Adrenal gland (tissue), 12 donors: ENCODE results near the gene KIF26A. TPM values are rescaled to one million over a fixed set of nuclear protein-coding genes. Genes with fewer than 3 reads are reported as not detected.

Experiments used
- DNase-seq, 7 donors: peaks; one replicate each; pipeline ENCODE4 v3.0.0-alpha.2; 2019 to 2020
- H3K27ac ChIP-seq, 5 donors: fragments of 200-600 bp; sonication (generic) in 4 of 5; 1 replicate in 3 of 5; 2 replicates in 2 of 5; pipeline versions ENCODE4 v1.5.1 to v1.8.0; 2016 to 2020; ENCODE audit warnings: mild to moderate bottlenecking in 1 of 5
- H3K27me3 ChIP-seq: fragments of 200-600 bp; 2 replicates; pipeline ENCODE4 v1.8.0; 2021
- H3K36me3 ChIP-seq, 2 donors: fragments of 200-600 bp; replicated peaks in 1 of 2; 1 replicate in 1 of 2; 2 replicates in 1 of 2; pipeline versions ENCODE4 v1.5.1 to v1.8.0; 2018 to 2022
- H3K4me1 ChIP-seq, 2 donors: fragments of 200-600 bp; replicated peaks in 1 of 2; 1 replicate in 1 of 2; 2 replicates in 1 of 2; pipeline versions ENCODE4 v1.5.1 to v1.8.0; 2018 to 2021
- H3K4me3 ChIP-seq, 4 donors: fragments of 200-600 bp; sonication (generic) in 3 of 4; one replicate each; pipeline ENCODE4 v1.5.1; 2016 to 2018
- H3K9me3 ChIP-seq, 3 donors: fragments of 200-600 bp; sonication (generic) in 1 of 3; replicated peaks in 1 of 3; 1 replicate in 2 of 3; 2 replicates in 1 of 3; pipeline versions ENCODE4 v1.5.1 to v1.8.0; 2016 to 2021
- POLR2A ChIP-seq, 2 donors: fragments of 450-650 bp; IDR thresholded peaks; one replicate each; pipeline ENCODE4 v1.6.1; 2017; ENCODE audit warnings: antibody characterized with exemption in 2 of 2, mild to moderate bottlenecking in 2 of 2, moderate library complexity in 1 of 2
- WGBS, 4 donors: extraction: QIAGEN DNeasy Blood & Tissue Kit in 2 of 4; methylation state at CpG; one replicate each; pipeline versions ENCODE4 v1.1.5 to v1.1.7; 2013 to 2017; 5-methylcytosine and 5-hydroxymethylcytosine counted together
- intact Hi-C, 2 donors: fragments of 100-400 bp; cut with DNase I; formaldehyde crosslinking; loops; one replicate each; pipeline versions ENCODE4 v1.14.1 to v1.15.0; 2022 to 2023
- polyA plus RNA-seq, 3 donors: library from polyadenylated mRNA; stranded (reverse); fragments of 200-250 nt in 2 of 3; fragments of 350-450 nt in 1 of 3; fragmentation: Illumina TruSeq in 1 of 3; extraction: RNeasy Lipid Tissue Mini Kit (QIAGEN cat#74804) in 1 of 3; gene quantifications; one replicate each; pipeline ENCODE4 v1.2.3, GENCODE V29; 2013 to 2014
- total RNA-seq, 9 donors: library from RNA; depleted of rRNA in 4 of 9; stranded (reverse); fragments of >200 nt in 4 of 9; fragments of 120-200 nt in 1 of 9; fragmentation: NEBNext Ultra II Directional in 1 of 9; extraction: Animal tissue kit (Norgen Biotek cat#: 25700) in 1 of 9; gene quantifications; one replicate each; pipeline versions ENCODE4 v1.1.0 to v1.2.4, GENCODE V29; 2013 to 2023
- TF ChIP-seq, protein P1 (sequence below), 6 experiments: fragments of 450-650 bp in 4 of 6; fragments of 200-600 bp in 2 of 6; sonication (generic) in 1 of 6; IDR thresholded peaks; 1 replicate in 5 of 6; 2 replicates in 1 of 6; pipeline versions ENCODE4 v1.5.1 to v1.8.0; 2016 to 2021; ENCODE audit warnings: antibody characterized with exemption in 6 of 6, mild to moderate bottlenecking in 2 of 6, moderate library complexity in 1 of 6
- donor health status: healthy with polysubstance abuse.
- donor health status: Bipolar disorder and iron deficiency.
- donor health status: DM: yes; HTN: yes; CAD: no.
- donor health status: DM: no; HTN: no; CAD: no.
- donor health status: DM: no; HTN: no; CAD: no.
- donor health status: DM: yes; HTN: yes; CAD: no.

Gene KIF26A
- total and polyA plus RNA-seq, 12 donors, result 0.49 to 23.9 (median 6.5) TPM

DNA sequence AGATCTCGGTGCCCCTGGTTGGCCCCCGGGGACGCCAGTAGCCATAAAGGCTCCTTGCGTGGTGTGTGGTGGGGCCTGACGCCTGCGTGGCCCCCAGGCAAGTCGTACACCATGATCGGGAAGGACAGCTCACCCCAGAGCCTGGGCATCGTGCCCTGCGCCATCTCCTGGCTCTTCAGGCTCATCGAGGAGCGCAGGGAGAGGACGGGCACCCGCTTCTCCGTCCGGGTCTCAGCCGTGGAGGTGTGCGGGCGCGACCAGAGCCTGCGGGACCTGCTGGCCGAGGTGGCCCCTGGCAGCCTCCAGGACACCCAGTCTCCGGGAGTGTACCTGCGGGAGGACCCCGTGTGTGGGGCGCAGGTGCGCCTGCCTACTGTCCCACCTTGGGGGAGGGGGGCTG is 34.5 kb downstream of the KIF26A start:
- no peaks in the 10 kb centered on the region for H3K4me1 ChIP-seq
- H3K36me3 ChIP-seq, result peaks cover 0 to 3% of the 10 kb centered on the region in 2 donors
- H3K9me3 ChIP-seq, result no peaks in the 10 kb centered on the region
- no peak for DNase-seq
- no peak overlapping the region for H3K27ac ChIP-seq
- H3K4me3 ChIP-seq, result no peak overlapping the region
- no peaks in the 10 kb centered on the region for H3K27me3 ChIP-seq
- TF ChIP-seq POLR2A (IDR thresholded peaks at IDR 0.05), result no peak
- TF ChIP-seq, protein P1, sequence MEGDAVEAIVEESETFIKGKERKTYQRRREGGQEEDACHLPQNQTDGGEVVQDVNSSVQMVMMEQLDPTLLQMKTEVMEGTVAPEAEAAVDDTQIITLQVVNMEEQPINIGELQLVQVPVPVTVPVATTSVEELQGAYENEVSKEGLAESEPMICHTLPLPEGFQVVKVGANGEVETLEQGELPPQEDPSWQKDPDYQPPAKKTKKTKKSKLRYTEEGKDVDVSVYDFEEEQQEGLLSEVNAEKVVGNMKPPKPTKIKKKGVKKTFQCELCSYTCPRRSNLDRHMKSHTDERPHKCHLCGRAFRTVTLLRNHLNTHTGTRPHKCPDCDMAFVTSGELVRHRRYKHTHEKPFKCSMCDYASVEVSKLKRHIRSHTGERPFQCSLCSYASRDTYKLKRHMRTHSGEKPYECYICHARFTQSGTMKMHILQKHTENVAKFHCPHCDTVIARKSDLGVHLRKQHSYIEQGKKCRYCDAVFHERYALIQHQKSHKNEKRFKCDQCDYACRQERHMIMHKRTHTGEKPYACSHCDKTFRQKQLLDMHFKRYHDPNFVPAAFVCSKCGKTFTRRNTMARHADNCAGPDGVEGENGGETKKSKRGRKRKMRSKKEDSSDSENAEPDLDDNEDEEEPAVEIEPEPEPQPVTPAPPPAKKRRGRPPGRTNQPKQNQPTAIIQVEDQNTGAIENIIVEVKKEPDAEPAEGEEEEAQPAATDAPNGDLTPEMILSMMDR (IDR thresholded peaks at IDR 0.05), result no peak
- intact Hi-C loops, result no loop called here
- 82 to 100% (median 95%) methylated on average over 1 to 27 of the region's 27 CpGs for WGBS, 4 donors

DNA sequence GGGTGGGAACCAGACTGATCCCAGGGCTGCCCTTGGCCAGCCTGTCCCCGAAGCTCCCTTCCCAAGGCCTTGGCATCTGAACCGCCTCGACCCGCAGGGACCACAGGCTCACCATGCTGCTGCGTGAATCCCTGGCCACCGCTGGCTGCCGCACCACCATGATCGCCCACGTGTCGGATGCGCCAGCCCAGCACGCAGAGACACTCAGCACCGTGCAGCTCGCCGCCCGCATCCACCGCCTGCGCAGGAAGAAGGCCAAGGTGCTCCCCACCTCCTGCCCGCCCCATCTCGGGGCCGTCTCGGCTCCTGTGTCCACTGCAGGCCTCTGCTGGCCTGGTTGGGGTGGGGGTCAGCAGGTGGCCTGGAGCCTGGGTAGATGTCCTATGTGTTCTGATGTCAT is 35.7 kb downstream of the KIF26A start:
- Histone ChIP-seq H3K4me1 (no peaks in the 10 kb centered on the region), H3K4me3 (no peak overlapping the region), H3K9me3 (no peaks in the 10 kb centered on the region), H3K36me3 (peaks cover 0 to 3% of the 10 kb centered on the region in 2 donors), H3K27ac (no peak overlapping the region), H3K27me3 (no peaks in the 10 kb centered on the region)
- WGBS, 4 donors, result 89 to 92% (median 91%) methylated on average over 2 to 22 of the region's 22 CpGs
- DNase-seq, result no peak
- intact Hi-C loops, result no loop called here
- no peak for TF ChIP-seq POLR2A (IDR thresholded peaks at IDR 0.05)
- TF ChIP-seq, protein P1 (IDR thresholded peaks at IDR 0.05), result no peak

- no peak for TF ChIP-seq POLR2A (IDR thresholded peaks at IDR 0.05)
- TF ChIP-seq, protein P1 (IDR thresholded peaks at IDR 0.05), result no peak
- peaks cover 0 to 3% of the 10 kb centered on the region in 2 donors for H3K36me3 ChIP-seq
- no peaks in the 10 kb centered on the region for H3K27me3 ChIP-seq
These were observed 36.7 kb downstream of the KIF26A start for GRCh38 chr14:104175041-104175440.

DNA sequence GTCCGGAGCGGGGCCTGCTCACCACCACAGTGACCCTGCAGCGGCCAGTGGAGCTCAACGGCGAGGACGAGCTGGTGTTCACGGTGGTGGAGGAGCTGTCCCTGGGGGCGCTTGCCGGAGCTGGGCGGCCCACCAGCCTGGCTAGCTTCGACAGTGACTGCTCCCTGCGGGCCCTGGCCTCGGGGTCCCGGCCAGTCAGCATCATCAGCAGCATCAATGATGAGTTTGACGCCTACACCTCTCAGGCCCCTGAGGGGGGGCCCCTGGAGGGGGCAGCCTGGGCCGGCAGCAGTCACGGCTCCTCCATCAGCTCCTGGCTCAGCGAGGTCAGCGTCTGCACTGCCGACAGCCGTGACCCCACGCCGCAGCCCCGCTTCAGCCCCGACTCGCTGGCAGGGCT is 37.4 kb downstream of the KIF26A start:
- Histone ChIP-seq H3K27ac (no peak overlapping the region), H3K27me3 (no peaks in the 10 kb centered on the region), H3K4me3 (no peak overlapping the region), H3K36me3 (peaks cover 0 to 3% of the 10 kb centered on the region in 2 donors), H3K4me1 (no peaks in the 10 kb centered on the region), H3K9me3 (no peaks in the 10 kb centered on the region)
- DNase-seq, result no peak
- no peak for TF ChIP-seq POLR2A (IDR thresholded peaks at IDR 0.05)
- TF ChIP-seq, protein P1 (IDR thresholded peaks at IDR 0.05), result no peak
- WGBS, 4 donors, result 87 to 100% (median 90%) methylated on average over 1 to 26 of the region's 26 CpGs; no CpG with 5 or more reads in 1 of the 4 donors
- intact Hi-C loops, result no loop called here

More at GRCh38 chr14:104175041-104175440, 36.7 kb downstream of the KIF26A start:
- H3K27ac ChIP-seq, result no peak overlapping the region
- no peak for DNase-seq
- intact Hi-C loops, result no loop called here
- H3K9me3 ChIP-seq, result no peaks in the 10 kb centered on the region
- H3K4me3 ChIP-seq, result no peak overlapping the region
- 91 to 95% (median 93%) methylated on average over 24 to 35 of the region's 35 CpGs for WGBS, 4 donors
- H3K4me1 ChIP-seq, result no peaks in the 10 kb centered on the region
